Activated T-helper 9 cell treated with anti-CD3 and anti-CD28 coated beads, Interleukin-2, amount 50 U/mL, for 16 hours (primary cell): ENCODE results near the gene STAG3.
"Not testable (repeated sequence)": the region's sequence is repeated elsewhere in the genome, so short reads cannot be mapped to it uniquely, and the experiment has no call there.

ENCODE experiments used
- DNase-seq: peaks from one replicate; pipeline ENCODE4 v3.0.0-alpha.2; 2020; ENCODE audit warnings: low read depth

STAG3 gene

GRCh38 chr7:100247152-100247757 lies 69.5 kb downstream of the STAG3 start:
- DNase-seq, result no peak

GRCh38 chr7:100248483-100248882 lies 70.8 kb downstream of the STAG3 start:
- DNase-seq, result no peak

DNA sequence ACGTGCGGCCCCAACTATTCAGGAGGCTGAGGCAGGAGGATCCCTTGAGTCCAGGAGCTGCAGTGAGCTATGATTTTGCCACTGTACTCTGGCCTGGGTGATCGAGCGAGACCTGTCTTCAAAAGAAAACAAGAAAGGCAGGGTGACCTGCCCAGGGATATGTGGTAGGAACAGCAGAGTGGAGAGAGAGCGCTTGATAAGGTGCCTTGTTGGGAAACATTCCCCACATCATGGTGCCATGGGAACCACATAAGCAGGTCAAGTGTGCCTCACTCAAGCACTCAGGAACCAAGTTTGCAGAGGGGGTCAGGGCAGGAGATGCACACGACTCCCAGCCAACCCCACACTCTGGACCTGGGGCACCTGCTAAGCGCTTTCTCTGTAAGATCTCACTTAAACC lies 79.3 kb downstream of the STAG3 start:
- DNase-seq, result no peak

DNA sequence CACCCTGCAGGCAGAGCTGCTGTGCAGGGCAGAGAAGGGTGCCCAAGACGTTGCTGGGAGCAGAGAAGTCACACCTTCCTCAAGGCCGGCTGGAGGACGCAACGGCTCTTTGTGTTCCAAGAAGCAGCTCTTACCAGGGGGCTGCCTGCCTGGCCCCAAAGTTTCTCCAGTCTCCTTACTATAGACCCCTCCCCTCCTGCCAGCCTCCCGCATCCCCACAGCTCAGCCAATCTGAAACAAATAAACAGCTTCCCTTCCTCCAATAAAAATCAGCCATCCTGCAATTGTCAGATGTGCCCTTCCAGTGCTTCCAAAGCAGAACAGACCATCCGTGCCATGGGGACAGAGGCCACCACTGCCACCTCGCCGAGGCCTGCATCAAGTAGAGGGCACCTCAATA lies 82.3 kb downstream of the STAG3 start:
- not testable (repeated sequence) for DNase-seq

DNA sequence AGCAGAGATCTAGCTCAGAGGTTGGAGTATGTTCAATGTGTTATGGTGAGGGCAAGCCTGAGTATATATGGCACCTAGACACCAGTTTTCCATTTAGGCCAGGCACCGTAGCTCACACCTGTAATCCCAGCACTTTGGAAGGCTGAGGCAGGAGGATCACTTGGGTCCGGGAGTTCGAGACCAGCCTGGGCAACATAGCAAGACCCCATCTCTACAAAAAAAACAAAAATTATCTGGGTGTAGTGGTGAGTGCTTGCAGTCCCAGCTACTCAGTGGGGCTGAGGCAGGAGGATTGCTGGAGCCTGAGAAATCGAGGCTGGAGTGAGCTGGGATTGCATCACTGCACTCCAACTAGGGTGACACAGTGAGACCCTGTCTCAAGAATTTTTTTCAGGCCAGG lies 85.2 kb downstream of the STAG3 start:
- not testable (repeated sequence) for DNase-seq
